ENCODE measurements around the gene DLX6. TPM values are rescaled to one million over a fixed set of nuclear protein-coding genes. Genes with fewer than 3 reads are reported as not detected.

Gene DLX6
- total and polyA plus RNA-seq, 4 donors, result not detected

GRCh38 chr7:97019710-97020225, 14.4 kb downstream of the DLX6 start:
- no peak overlapping the region for H3K27ac ChIP-seq (ENCODE audit: low read depth in 1 of 2, low read length in 1 of 2)
- H3K4me3 ChIP-seq, result no peak overlapping the region
- H3K27me3 ChIP-seq (ENCODE audit: control insufficient read depth in 3 of 3, insufficient read depth in 3 of 3, low read length in 2 of 3), result peaks cover 15 to 95% (median 72%) of the 10 kb centered on the region in 3 donors
- DNase-seq (peak in 1 of 3 donors; percentile 0), ATAC-seq (ENCODE audit: insufficient read depth, low FRiP score) (no peak)
- peaks cover 0 to 22% (median 7%) of the 10 kb centered on the region in 5 donors for H3K4me1 ChIP-seq (ENCODE audit: control insufficient read depth in 5 of 5, insufficient read depth in 5 of 5, low read length in 5 of 5)
- WGBS, 2 donors, result 18 to 25% methylated on average over 5 of the region's 5 CpGs
- peaks cover 0 to 22% (median 0%) of the 10 kb centered on the region in 4 donors for H3K9me3 ChIP-seq (ENCODE audit: control insufficient read depth in 4 of 4, insufficient read depth in 3 of 4, low read length in 3 of 4)
- H3K9ac ChIP-seq (ENCODE audit: insufficient read depth in 1 of 2, low read length in 2 of 2), result no peak overlapping the region
- peaks cover 0 to 23% (median 1%) of the 10 kb centered on the region in 4 donors for H3K36me3 ChIP-seq (ENCODE audit: control insufficient read depth in 4 of 4, insufficient read depth in 4 of 4, low read length in 4 of 4)
- no peak for TF ChIP-seq CTCF (IDR thresholded peaks at IDR 0.05; ENCODE audit: control extremely low read depth, extremely low read depth)

- DNase-seq, result peak in 1 of 3 donors; percentile 4
- peaks cover 0 to 28% (median 7%) of the 10 kb centered on the region in 5 donors for H3K4me1 ChIP-seq (ENCODE audit: control insufficient read depth in 5 of 5, insufficient read depth in 5 of 5, low read length in 5 of 5)
- no peak overlapping the region for H3K4me3 ChIP-seq
- TF ChIP-seq CTCF (IDR thresholded peaks at IDR 0.05; ENCODE audit: control extremely low read depth, extremely low read depth), result no peak
- H3K27me3 ChIP-seq (ENCODE audit: control insufficient read depth in 3 of 3, insufficient read depth in 3 of 3, low read length in 2 of 3), result peaks cover 15 to 95% (median 72%) of the 10 kb centered on the region in 3 donors
- H3K36me3 ChIP-seq (ENCODE audit: control insufficient read depth in 4 of 4, insufficient read depth in 4 of 4, low read length in 4 of 4), result peaks cover 0 to 23% (median 1%) of the 10 kb centered on the region in 4 donors
- ATAC-seq (ENCODE audit: insufficient read depth, low FRiP score), result no peak
- H3K9me3 ChIP-seq (ENCODE audit: control insufficient read depth in 4 of 4, insufficient read depth in 3 of 4, low read length in 3 of 4), result peaks cover 0 to 22% (median 0%) of the 10 kb centered on the region in 4 donors
- 13 to 24% methylated on average over 17 of the region's 17 CpGs for WGBS, 2 donors
- no peak overlapping the region for H3K27ac ChIP-seq (ENCODE audit: low read depth in 1 of 2, low read length in 1 of 2)
- H3K9ac ChIP-seq (ENCODE audit: insufficient read depth in 1 of 2, low read length in 2 of 2), result no peak overlapping the region
Measured at GRCh38 chr7:97020601-97020995, 15.2 kb downstream of the DLX6 start.

GRCh38 chr7:97020996-97021746, 15.8 kb downstream of the DLX6 start:
- Histone ChIP-seq H3K36me3 (ENCODE audit: control insufficient read depth in 4 of 4, insufficient read depth in 4 of 4, low read length in 4 of 4) (peaks cover 0 to 23% (median 1%) of the 10 kb centered on the region in 4 donors), H3K27ac (ENCODE audit: low read depth in 1 of 2, low read length in 1 of 2) (no peak overlapping the region), H3K9me3 (ENCODE audit: control insufficient read depth in 4 of 4, insufficient read depth in 3 of 4, low read length in 3 of 4) (peaks cover 0 to 22% (median 0%) of the 10 kb centered on the region in 4 donors), H3K4me3 (no peak overlapping the region), H3K4me1 (ENCODE audit: control insufficient read depth in 5 of 5, insufficient read depth in 5 of 5, low read length in 5 of 5) (peaks cover 0 to 31% (median 7%) of the 10 kb centered on the region in 5 donors), H3K9ac (ENCODE audit: insufficient read depth in 1 of 2, low read length in 2 of 2) (no peak overlapping the region), H3K27me3 (ENCODE audit: control insufficient read depth in 3 of 3, insufficient read depth in 3 of 3, low read length in 2 of 3) (peaks cover 15 to 95% (median 71%) of the 10 kb centered on the region in 3 donors)
- peak in 2 of 3 donors; percentile 14 to 31 for DNase-seq
- 14 to 15% methylated on average over 65 to 67 of the region's 67 CpGs for WGBS, 2 donors
- ATAC-seq (ENCODE audit: insufficient read depth, low FRiP score), result no peak
- no peak for TF ChIP-seq CTCF (IDR thresholded peaks at IDR 0.05; ENCODE audit: control extremely low read depth, extremely low read depth)

All from lung (tissue), 12 donors.